Daoy (cell line): ENCODE data around the gene SARDH. TPM values are rescaled to one million over a fixed set of nuclear protein-coding genes. Genes with fewer than 3 reads are reported as not detected.
"Not testable (repeated sequence)": the region's sequence is repeated elsewhere in the genome, so short reads cannot be mapped to it uniquely, and the experiment has no call there.

Experiments used
- DNase-seq: peaks from one replicate; pipeline ENCODE4 v3.0.0-alpha.2; 2015; ENCODE audit warnings: low read depth
- total RNA-seq: library from RNA; depleted of rRNA; stranded (reverse); fragments of >200 nt; shearing (Covaris generic); gene quantifications from 2 replicates; pipeline ENCODE4 v1.2.3, GENCODE V29; 2014

Gene SARDH
- total RNA-seq, 1 experiment from 2014 or later: 1.2 TPM

GRCh38 chr9:133775951-133776905 lies 38.1 kb upstream of the SARDH start:
- no peak for DNase-seq

GRCh38 chr9:133775291-133775690 lies 37.1 kb upstream of the SARDH start:
- no peak for DNase-seq

- DNase-seq: no peak
Measured at GRCh38 chr9:133774799-133775198, 36.6 kb upstream of the SARDH start.

- no peak for DNase-seq
Measured at GRCh38 chr9:133773889-133774655, 35.9 kb upstream of the SARDH start.

GRCh38 chr9:133772581-133772980 lies 34.4 kb upstream of the SARDH start:
- DNase-seq: no peak

- DNase-seq: no peak
Measured at GRCh38 chr9:133771486-133772482, 33.6 kb upstream of the SARDH start.

- DNase-seq: no peak
Measured at GRCh38 chr9:133770076-133770777, 32.1 kb upstream of the SARDH start.

- no peak for DNase-seq
Measured at GRCh38 chr9:133769511-133770075, 31.4 kb upstream of the SARDH start.

- DNase-seq: no peak
Measured at GRCh38 chr9:133768859-133769510, 30.8 kb upstream of the SARDH start.

GRCh38 chr9:133768371-133768858 lies 30.3 kb upstream of the SARDH start:
- DNase-seq: no peak

GRCh38 chr9:133767625-133768024 lies 29.5 kb upstream of the SARDH start:
- DNase-seq: no peak

GRCh38 chr9:133767008-133767407 lies 28.9 kb upstream of the SARDH start:
- no peak for DNase-seq

- not testable (repeated sequence) for DNase-seq
Measured at GRCh38 chr9:133766234-133766633, 28.1 kb upstream of the SARDH start.

GRCh38 chr9:133763272-133764183 lies 25.4 kb upstream of the SARDH start:
- no peak for DNase-seq

GRCh38 chr9:133762488-133763271 lies 24.5 kb upstream of the SARDH start:
- DNase-seq: no peak

GRCh38 chr9:133761641-133762248 lies 23.6 kb upstream of the SARDH start:
- DNase-seq: no peak

- DNase-seq: no peak
Measured at GRCh38 chr9:133760713-133761290, 22.6 kb upstream of the SARDH start.
